Mesenchymal stem cell (in vitro differentiated cells and primary cell): ENCODE data around the gene PRR35.

Source experiments
- DNase-seq: peaks from one replicate; pipeline ENCODE4 v3.0.0-alpha.2; 2013
- H2AFZ ChIP-seq: one replicate; pipeline ENCODE4 v1.6.1; 2013; ENCODE audit warnings: low read depth, mild to moderate bottlenecking, control low read depth, inconsistent platforms, low read length, moderate library complexity
- H2AK5ac ChIP-seq: 2 replicates; pipeline ENCODE4 v1.6.1; 2013; ENCODE audit warnings: low read length, moderate library complexity, mild to moderate bottlenecking, inconsistent platforms; ENCODE audit not compliant: severe bottlenecking
- H2BK120ac ChIP-seq: one replicate; pipeline ENCODE4 v1.6.1; 2013; ENCODE audit warnings: low read depth, mild to moderate bottlenecking, inconsistent platforms, low read length, moderate library complexity
- H2BK12ac ChIP-seq, 2 experiments: one replicate each; pipeline ENCODE4 v1.6.1; 2013; ENCODE audit warnings: inconsistent platforms in 2 of 2, low read length in 2 of 2, mild to moderate bottlenecking in 2 of 2, moderate library complexity in 2 of 2, control low read depth in 1 of 2
- H2BK15ac ChIP-seq: one replicate; pipeline ENCODE4 v1.6.1; 2013; ENCODE audit warnings: mild to moderate bottlenecking, low read depth, inconsistent platforms; ENCODE audit not compliant: poor library complexity, severe bottlenecking
- H2BK5ac ChIP-seq: 2 replicates; pipeline ENCODE4 v1.6.1; 2013; ENCODE audit warnings: low read depth, mild to moderate bottlenecking, low read length, control low read depth, inconsistent platforms; ENCODE audit not compliant: poor library complexity, severe bottlenecking
- H3K14ac ChIP-seq, 2 experiments: one replicate each; pipeline ENCODE4 v1.6.1; 2013; ENCODE audit warnings: inconsistent platforms in 2 of 2, low read length in 2 of 2, control low read depth in 1 of 2, mild to moderate bottlenecking in 1 of 2, moderate library complexity in 1 of 2
- H3K18ac ChIP-seq, 2 experiments: one replicate each; pipeline ENCODE4 v1.6.1; 2013; ENCODE audit warnings: inconsistent platforms in 2 of 2, low read length in 2 of 2, control low read depth in 1 of 2, low read depth in 1 of 2, mild to moderate bottlenecking in 1 of 2
- H3K23ac ChIP-seq, 2 experiments: one replicate each; pipeline ENCODE4 v1.6.1; 2013; ENCODE audit warnings: inconsistent platforms in 2 of 2, low read length in 2 of 2, mild to moderate bottlenecking in 2 of 2, moderate library complexity in 2 of 2, control low read depth in 1 of 2
- H3K27ac ChIP-seq: 2 replicates; pipeline ENCODE4 v1.5.1; 2013; ENCODE audit warnings: mild to moderate bottlenecking, moderate library complexity, low read length, control low read depth, inconsistent platforms; ENCODE audit not compliant: poor library complexity, severe bottlenecking
- H3K27me3 ChIP-seq, 2 experiments: 2 replicates each; pipeline versions ENCODE4 v1.6.1 to v1.7.0; 2013; ENCODE audit warnings: low read length in 2 of 2, mild to moderate bottlenecking in 2 of 2, moderate library complexity in 2 of 2, control low read depth in 1 of 2, inconsistent platforms in 1 of 2; ENCODE audit not compliant: control insufficient read depth in 1 of 2, insufficient read depth in 1 of 2
- H3K36me3 ChIP-seq, 2 experiments: 2 replicates each; pipeline versions ENCODE4 v1.6.1 to v1.7.0; 2013; ENCODE audit warnings: low read length in 2 of 2, control low read depth in 1 of 2, inconsistent platforms in 1 of 2, low read depth in 1 of 2, mild to moderate bottlenecking in 1 of 2; ENCODE audit not compliant: insufficient read depth in 2 of 2, control insufficient read depth in 1 of 2
- H3K4ac ChIP-seq, 2 experiments: one replicate each; pipeline ENCODE4 v1.6.1; 2013; ENCODE audit warnings: inconsistent platforms in 2 of 2, low read length in 2 of 2, mild to moderate bottlenecking in 2 of 2, moderate library complexity in 2 of 2, control low read depth in 1 of 2, low read depth in 1 of 2
- H3K4me1 ChIP-seq: 2 replicates; pipeline ENCODE4 v1.6.1; 2013; ENCODE audit warnings: low read depth, low read length, control low read depth; ENCODE audit not compliant: control insufficient read depth, insufficient read depth
- H3K4me2 ChIP-seq: 2 replicates; pipeline ENCODE4 v1.6.1; 2013; ENCODE audit warnings: low read length, mild to moderate bottlenecking, inconsistent platforms; ENCODE audit not compliant: poor library complexity, severe bottlenecking
- H3K4me3 ChIP-seq, 2 experiments: 2 replicates each; pipeline versions ENCODE4 v1.5.1 to v1.7.0; 2013; ENCODE audit warnings: low read length in 2 of 2, mild to moderate bottlenecking in 2 of 2, control low read depth in 1 of 2, low read depth in 1 of 2; ENCODE audit not compliant: insufficient read depth in 1 of 2
- H3K79me1 ChIP-seq: replicated peaks from 2 replicates; pipeline ENCODE4 v1.6.1; 2013; ENCODE audit warnings: mild to moderate bottlenecking, control low read depth, low read length, inconsistent platforms; ENCODE audit not compliant: poor library complexity, severe bottlenecking
- H3K9ac ChIP-seq: 2 replicates; pipeline ENCODE4 v1.7.0; 2013; ENCODE audit warnings: mild to moderate bottlenecking, low read length, moderate library complexity
- H3K9me3 ChIP-seq: 2 replicates; pipeline ENCODE4 v1.7.0; 2013; ENCODE audit warnings: mild to moderate bottlenecking, low read length; ENCODE audit not compliant: control insufficient read depth
- H4K8ac ChIP-seq: one replicate; pipeline ENCODE4 v1.6.1; 2013; ENCODE audit warnings: inconsistent platforms, mild to moderate bottlenecking, low read length, moderate library complexity
- H4K91ac ChIP-seq: one replicate; pipeline ENCODE4 v1.6.1; 2013; ENCODE audit warnings: mild to moderate bottlenecking, low read length, inconsistent platforms
- WGBS: methylation state at CpG from one replicate; pipeline ENCODE4 v1.1.7; 2013; ENCODE audit warnings: mixed read lengths; 5-methylcytosine and 5-hydroxymethylcytosine counted together

The PRR35 gene

DNA sequence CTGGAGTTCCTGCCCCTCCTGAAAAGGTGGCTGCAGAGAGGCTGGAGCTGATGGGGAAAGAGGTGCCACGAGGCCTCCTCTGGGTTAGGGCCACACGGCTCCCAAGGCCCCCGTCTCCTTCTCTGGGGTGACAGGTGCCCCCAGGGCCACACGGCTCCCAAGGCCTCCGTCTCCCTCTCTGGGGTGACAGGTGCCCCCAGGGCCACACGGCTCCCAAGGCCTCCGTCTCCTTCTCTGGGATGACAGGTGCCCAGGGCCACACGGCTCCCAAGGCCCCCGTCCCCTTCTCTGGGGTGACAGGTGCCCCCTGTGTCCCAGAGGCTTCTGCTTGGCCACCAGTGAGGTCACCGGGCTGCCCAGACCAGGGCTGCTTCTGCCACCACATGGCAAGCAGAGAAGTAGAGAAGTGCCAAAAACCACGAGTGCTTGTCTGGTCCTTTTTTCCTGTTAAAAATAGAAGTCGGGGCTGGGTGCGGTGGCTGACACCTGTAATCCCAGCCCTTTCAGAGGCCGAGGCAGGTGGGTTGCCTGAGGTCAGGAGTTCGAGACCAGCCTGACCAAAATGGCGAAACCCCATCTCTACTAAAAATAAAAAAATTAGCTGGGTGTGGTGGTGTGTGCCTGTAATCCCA lies 28.6 kb upstream of the PRR35 start:
- Histone ChIP-seq H3K27me3 (no peaks in the 10 kb centered on the region), H2BK5ac (no peak overlapping the region), H2AK5ac (no peak overlapping the region), H3K79me1 (peaks cover 11% of the 10 kb centered on the region), H3K36me3 (peaks cover 11 to 44% of the 10 kb centered on the region in 2 experiments), H3K23ac (peak overlapping the region in 1 of 2 experiments; percentile 9), H4K91ac (no peak overlapping the region), H3K18ac (no peak overlapping the region), H3K9me3 (no peaks in the 10 kb centered on the region), H3K4me2 (no peak overlapping the region), H2AFZ (no peak overlapping the region), H3K14ac (no peak overlapping the region), H4K8ac (no peak overlapping the region), H3K4me1 (peaks cover 60% of the 10 kb centered on the region), H2BK120ac (no peak overlapping the region), H3K27ac (no peak overlapping the region), H2BK12ac (no peak overlapping the region), H3K9ac (no peak overlapping the region), H2BK15ac (no peak overlapping the region), H3K4me3 (no peak overlapping the region), H3K4ac (no peak overlapping the region)
- no peak for DNase-seq
- WGBS, result 93% methylated on average over 14 of the region's 16 CpGs

DNA sequence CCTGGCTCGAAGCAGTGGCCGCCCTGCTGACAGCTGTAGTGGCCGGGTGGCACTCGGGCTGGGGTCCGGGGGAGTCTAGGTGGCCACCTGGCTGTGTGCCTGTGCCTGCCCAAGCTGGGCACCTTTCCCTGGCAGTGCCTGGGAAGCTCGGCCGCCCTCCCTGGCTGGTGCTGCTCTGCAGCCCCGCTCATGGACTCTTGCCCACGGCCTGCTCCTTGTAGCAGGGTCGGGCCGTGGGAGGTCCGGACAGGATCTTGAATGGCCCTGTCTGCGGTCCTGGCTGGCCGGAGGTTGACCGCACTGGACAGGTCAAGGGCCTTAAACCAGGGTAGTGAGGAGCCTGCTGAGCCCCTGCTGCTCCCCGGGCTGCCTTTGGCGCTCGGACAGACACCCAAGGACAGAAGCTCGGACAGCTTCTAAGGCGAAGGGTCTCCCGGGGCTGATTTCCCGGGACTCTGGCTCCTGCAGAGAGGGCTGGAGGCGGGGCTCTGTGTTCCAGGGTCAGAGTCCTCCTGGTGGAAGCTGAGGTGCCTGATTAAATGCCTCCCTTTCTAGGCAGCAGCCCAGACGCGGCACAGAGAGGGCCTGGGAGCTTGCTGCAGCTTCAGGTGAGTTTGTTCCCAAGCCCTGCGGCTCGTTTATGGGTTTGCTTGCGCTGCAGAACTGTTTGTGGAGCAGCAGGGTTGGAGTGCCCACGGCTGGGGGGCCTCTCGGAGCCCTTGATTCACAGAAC lies 26.6 kb upstream of the PRR35 start:
- no peaks in the 10 kb centered on the region for H3K27me3 ChIP-seq
- H2BK12ac ChIP-seq, result no peak overlapping the region
- H3K23ac ChIP-seq, result no peak overlapping the region
- no peak overlapping the region for H2AK5ac ChIP-seq
- no peak for DNase-seq
- WGBS, result 87% methylated on average over 30 of the region's 30 CpGs
- H3K36me3 ChIP-seq, result peaks cover 18 to 63% of the 10 kb centered on the region in 2 experiments
- no peak overlapping the region for H3K18ac ChIP-seq
- H3K27ac ChIP-seq, result no peak overlapping the region
- no peak overlapping the region for H4K91ac ChIP-seq
- H2BK5ac ChIP-seq, result no peak overlapping the region
- H2AFZ ChIP-seq, result no peak overlapping the region
- H3K14ac ChIP-seq, result no peak overlapping the region
- H2BK15ac ChIP-seq, result no peak overlapping the region
- H4K8ac ChIP-seq, result no peak overlapping the region
- H3K4me1 ChIP-seq, result peaks cover 71% of the 10 kb centered on the region
- no peak overlapping the region for H3K4me2 ChIP-seq
- peaks cover 25% of the 10 kb centered on the region for H3K79me1 ChIP-seq
- H3K9me3 ChIP-seq, result no peaks in the 10 kb centered on the region
- H3K9ac ChIP-seq, result no peak overlapping the region
- H3K4me3 ChIP-seq, result no peak overlapping the region
- H3K4ac ChIP-seq, result no peak overlapping the region
- H2BK120ac ChIP-seq, result no peak overlapping the region

DNA sequence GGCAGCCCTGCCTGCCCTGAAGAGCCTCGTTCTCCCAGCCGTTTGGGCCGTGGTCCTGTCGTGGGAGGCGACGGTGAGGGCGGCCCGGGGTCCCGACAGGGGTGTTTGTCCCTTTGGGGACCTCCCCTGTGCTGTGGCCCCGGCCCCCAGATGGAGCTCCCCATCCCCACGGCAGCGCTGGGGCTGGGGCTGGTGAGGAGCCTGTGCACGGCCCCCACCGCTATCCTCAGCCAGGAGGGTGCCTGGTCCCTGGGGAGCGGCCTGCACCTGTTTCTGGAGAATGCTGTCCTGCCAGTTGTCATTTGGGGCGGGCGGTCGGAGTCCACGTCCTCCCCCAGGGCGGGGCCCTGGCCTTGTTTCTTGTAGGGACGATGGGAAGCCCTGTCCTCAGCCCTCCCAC lies 26.1 kb upstream of the PRR35 start:
- H3K9me3 ChIP-seq, result no peaks in the 10 kb centered on the region
- no peak overlapping the region for H3K9ac ChIP-seq
- DNase-seq, result no peak
- no peak overlapping the region for H2BK15ac ChIP-seq
- H2BK12ac ChIP-seq, result no peak overlapping the region
- H3K18ac ChIP-seq, result no peak overlapping the region
- H3K4ac ChIP-seq, result no peak overlapping the region
- H2BK5ac ChIP-seq, result no peak overlapping the region
- H3K79me1 ChIP-seq, result peaks cover 27% of the 10 kb centered on the region
- no peaks in the 10 kb centered on the region for H3K27me3 ChIP-seq
- 93% methylated on average over 21 of the region's 21 CpGs for WGBS
- H3K23ac ChIP-seq, result no peak overlapping the region
- H3K36me3 ChIP-seq, result peaks cover 18 to 69% of the 10 kb centered on the region in 2 experiments
- no peak overlapping the region for H2AFZ ChIP-seq
- H3K4me1 ChIP-seq, result peaks cover 67% of the 10 kb centered on the region
- H4K91ac ChIP-seq, result no peak overlapping the region
- no peak overlapping the region for H3K14ac ChIP-seq
- no peak overlapping the region for H4K8ac ChIP-seq
- H2BK120ac ChIP-seq, result no peak overlapping the region
- no peak overlapping the region for H2AK5ac ChIP-seq
- no peak overlapping the region for H3K27ac ChIP-seq
- H3K4me3 ChIP-seq, result no peak overlapping the region
- H3K4me2 ChIP-seq, result no peak overlapping the region

DNA sequence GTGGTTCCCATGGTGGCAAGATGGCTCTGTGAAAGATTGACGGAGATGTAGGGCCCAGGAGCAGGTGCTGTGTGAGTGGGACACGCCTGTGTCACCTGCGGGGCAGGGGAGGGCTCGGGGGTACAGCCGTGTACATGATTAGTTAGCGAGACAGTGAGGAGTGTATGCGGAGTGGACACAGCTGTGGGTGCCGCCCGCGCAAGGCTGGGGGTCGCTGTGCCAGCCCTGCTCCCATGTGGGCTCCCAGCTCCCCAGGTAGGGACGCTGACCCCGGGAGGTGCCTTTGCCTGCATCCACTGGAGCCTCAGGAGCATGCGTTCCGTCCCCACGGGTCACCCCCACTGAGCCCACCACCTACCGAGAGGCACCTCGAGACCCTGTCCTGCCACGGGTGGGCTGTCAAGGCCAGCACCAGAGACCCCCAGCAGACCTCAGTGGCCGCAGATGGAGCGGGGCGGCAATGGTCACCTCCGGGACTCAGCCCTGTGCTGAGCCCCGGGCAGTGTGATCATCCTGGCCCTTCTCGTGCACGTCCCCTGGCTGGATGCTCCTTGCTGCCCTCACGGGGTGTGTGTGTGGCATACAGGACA lies 25.2 kb upstream of the PRR35 start:
- Histone ChIP-seq H3K4me1 (peaks cover 67% of the 10 kb centered on the region), H2BK12ac (peak overlapping the region; percentile 1 to 64), H3K4ac (peak overlapping the region in 1 of 2 experiments; percentile 22), H3K27ac (no peak overlapping the region), H3K27me3 (no peaks in the 10 kb centered on the region), H4K91ac (peak overlapping the region; percentile 36), H3K23ac (no peak overlapping the region), H4K8ac (no peak overlapping the region), H3K14ac (peak overlapping the region in 1 of 2 experiments; percentile 5), H3K36me3 (peaks cover 12 to 62% of the 10 kb centered on the region in 2 experiments), H2AFZ (no peak overlapping the region), H3K9me3 (no peaks in the 10 kb centered on the region), H3K18ac (peak overlapping the region in 1 of 2 experiments; percentile 61), H2BK15ac (no peak overlapping the region), H2AK5ac (no peak overlapping the region), H3K4me3 (peak overlapping the region in 1 of 2 experiments; percentile 36), H2BK120ac (no peak overlapping the region), H3K4me2 (peak overlapping the region; percentile 30), H2BK5ac (no peak overlapping the region), H3K79me1 (peaks cover 31% of the 10 kb centered on the region), H3K9ac (peak overlapping the region; percentile 39)
- no peak for DNase-seq
- WGBS, result 94% methylated on average over 27 of the region's 27 CpGs
